ENCODE results near the gene BEND3.
"Not testable (repeated sequence)": the region's sequence is repeated elsewhere in the genome, so short reads cannot be mapped to it uniquely, and the experiment has no call there.

The BEND3 gene

DNA sequence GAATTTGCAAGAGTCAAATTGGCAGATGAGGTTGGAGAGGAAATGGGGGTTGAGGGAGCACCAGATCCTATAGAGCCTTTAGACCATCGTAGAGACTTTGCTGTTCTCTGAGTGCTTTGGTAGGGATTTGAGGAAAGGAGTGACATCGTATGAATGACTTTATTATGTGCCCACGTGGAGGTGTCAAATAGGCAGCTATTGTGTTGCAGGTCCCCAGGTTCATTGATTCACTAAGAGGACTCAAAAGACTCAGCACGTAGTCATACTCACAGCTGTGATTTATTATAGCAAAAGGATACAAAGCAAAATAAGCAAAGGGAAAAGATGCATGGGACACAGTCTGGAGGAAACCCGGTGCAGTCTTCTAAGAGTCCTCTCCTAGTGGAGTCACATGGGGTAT lies 85.2 kb downstream of the BEND3 start:
- no peak for DNase-seq (ENCODE audit: low spot score)

DNA sequence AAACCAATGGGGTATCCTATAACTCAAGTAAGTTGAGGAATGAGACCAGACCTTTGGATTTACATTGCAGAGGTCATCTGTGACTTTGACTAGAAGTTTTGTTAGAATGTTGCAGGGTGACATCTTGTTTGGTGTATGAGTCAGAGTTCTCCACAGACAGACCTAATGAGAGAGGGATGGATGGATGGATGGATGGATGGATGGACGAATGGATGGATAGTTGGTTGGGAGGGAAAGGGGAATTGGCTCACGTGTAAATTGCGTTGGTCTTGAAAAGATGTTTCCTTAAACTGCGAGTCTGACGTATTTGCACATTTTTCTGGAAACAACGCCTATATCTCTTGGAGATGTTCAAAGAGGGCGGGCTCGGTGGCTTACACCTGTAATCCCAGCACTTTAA lies 88.3 kb downstream of the BEND3 start:
- DNase-seq (ENCODE audit: low spot score), result no peak

DNA sequence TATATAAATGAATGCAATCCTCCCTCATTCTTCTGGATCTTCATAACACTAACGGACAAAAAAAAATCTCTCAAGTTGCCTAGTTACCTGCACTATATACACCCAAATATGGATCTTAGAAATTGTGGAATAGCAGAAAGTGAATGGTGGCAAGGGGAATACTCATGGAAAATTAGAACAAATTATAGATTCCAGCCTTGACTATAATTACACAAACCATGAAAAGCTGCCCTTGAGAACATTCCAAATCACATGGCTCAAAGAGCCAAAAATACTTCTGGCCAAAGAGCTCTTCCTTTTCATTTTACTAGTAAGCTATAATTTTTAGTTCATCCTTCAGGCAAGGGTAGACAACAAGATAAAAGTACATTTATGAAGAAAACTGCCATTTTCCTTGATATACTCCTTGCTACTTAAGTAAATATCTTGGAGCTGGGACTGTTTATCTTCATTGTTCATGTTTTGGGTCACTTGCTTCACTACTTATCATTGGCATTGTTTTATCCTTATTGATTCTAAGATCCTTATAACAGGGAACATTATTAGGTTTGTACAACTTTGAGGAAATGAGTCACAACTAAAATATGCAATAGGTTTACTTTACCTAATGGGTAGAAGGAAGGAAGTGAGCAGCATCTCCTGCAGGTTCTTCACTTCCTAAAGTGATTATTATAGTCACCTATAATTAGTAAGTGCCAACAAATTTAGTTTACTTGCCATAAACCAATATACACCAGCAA lies 93.7 kb downstream of the BEND3 start:
- no peak for DNase-seq (ENCODE audit: low spot score)

DNA sequence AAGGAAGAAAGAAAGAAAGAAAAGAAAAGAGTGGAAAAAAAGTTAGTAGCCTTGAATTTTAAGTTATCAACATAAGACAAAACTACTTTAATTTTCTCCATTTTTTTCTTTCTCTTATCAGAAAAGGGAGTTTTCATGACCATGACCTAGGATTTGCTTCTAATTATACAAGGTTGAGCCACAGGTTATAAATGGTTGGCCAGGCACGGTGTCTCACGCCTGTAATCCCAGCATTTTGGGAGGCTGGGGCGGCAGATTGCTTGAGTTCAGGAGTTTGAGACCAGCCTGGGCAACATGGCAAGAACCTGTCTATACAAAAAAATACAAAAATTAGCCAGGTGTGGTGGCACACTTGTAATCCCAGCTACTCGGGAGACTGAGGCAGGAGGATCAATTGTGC lies 95.1 kb downstream of the BEND3 start:
- DNase-seq (ENCODE audit: low spot score), result no peak

DNA sequence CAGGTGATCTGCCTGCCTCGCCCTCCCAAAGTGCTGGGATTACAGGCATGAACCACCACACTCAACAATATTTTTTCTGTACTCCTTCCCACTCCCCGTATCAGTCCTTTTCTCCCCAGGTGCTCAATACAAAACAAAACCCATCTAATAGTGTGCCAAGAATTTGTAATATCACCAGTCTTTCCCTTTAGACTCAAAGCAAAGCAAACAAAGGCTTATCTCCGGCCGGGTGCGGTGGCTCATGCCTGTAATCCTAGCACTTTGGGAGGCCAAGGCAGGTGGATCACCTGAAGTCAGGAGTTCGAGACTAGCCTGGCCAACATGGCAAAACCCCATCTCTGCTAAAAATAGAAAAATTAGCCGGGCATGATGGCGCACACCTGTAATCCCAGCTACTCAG lies 95.7 kb downstream of the BEND3 start:
- not testable (repeated sequence) for DNase-seq (ENCODE audit: low spot score)

DNA sequence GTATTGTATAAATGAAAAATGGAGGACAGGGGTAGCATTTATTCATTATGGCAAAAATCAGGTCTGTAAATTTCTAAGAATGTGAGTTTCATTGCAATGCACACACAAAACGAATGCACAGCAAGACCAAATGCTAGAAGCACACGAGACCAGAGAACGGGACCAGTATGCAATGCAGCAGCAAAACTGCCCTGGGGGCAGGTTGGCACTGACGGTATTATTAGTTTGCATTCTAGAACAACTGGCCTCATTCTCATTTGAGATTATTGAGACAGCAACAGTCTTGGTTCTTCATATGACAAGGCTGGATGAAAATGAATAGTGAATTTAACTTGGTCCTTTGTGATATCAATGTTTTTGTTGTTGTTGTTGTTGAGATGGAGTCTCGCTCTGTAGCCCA lies 96.3 kb downstream of the BEND3 start:
- no peak for DNase-seq (ENCODE audit: low spot score)
